GM23338 (cell line): ENCODE measurements around the gene CDH23. TPM values are rescaled to one million over a fixed set of nuclear protein-coding genes. Genes with fewer than 3 reads are reported as not detected.

Experiments
- ATAC-seq: fragments of 200-7000 bp; cut with Tn5 transposase; 3 replicates; pipeline ENCODE4 v1.9.1; 2020
- DNase-seq: peaks from one replicate; pipeline ENCODE4 v3.0.0-alpha.2; 2015; ENCODE audit warnings: low spot score
- H2AFZ ChIP-seq: fragments of 200-600 bp; sonication (generic); 2 replicates; pipeline ENCODE4 v1.8.0; 2016; ENCODE audit warnings: antibody characterized with exemption, mild to moderate bottlenecking, moderate library complexity
- H3F3A ChIP-seq: fragments of 200-600 bp; sonication (generic); replicated peaks from 2 replicates; pipeline ENCODE4 v1.8.0; 2017; ENCODE audit warnings: antibody characterized with exemption, mixed run types, low read depth
- H3K27ac ChIP-seq: fragments of 200-600 bp; sonication (generic); 2 replicates; pipeline ENCODE4 v1.6.1; 2016; ENCODE audit warnings: low read depth
- H3K27me3 ChIP-seq: fragments of 200-600 bp; sonication (generic); 2 replicates; pipeline ENCODE4 v1.8.0; 2016; ENCODE audit warnings: mild to moderate bottlenecking, mixed run types, moderate library complexity; ENCODE audit not compliant: insufficient read depth
- H3K36me3 ChIP-seq: fragments of 200-600 bp; sonication (generic); 2 replicates; pipeline ENCODE4 v1.8.0; 2016; ENCODE audit warnings: mild to moderate bottlenecking; ENCODE audit not compliant: insufficient read depth
- H3K4me1 ChIP-seq: fragments of 200-600 bp; sonication (generic); 2 replicates; pipeline ENCODE4 v1.8.0; 2016; ENCODE audit warnings: mild to moderate bottlenecking, moderate library complexity; ENCODE audit not compliant: insufficient read depth
- H3K4me2 ChIP-seq: fragments of 200-600 bp; sonication (generic); 2 replicates; pipeline ENCODE4 v1.7.1; 2017; ENCODE audit warnings: mixed run types
- H3K4me3 ChIP-seq: fragments of 200-600 bp; sonication (generic); 2 replicates; pipeline ENCODE4 v1.6.1; 2016; ENCODE audit warnings: mixed run types
- H3K79me2 ChIP-seq: fragments of 200-600 bp; sonication (generic); replicated peaks from 2 replicates; pipeline ENCODE4 v1.8.0; 2017; ENCODE audit warnings: mild to moderate bottlenecking; ENCODE audit not compliant: insufficient read depth
- H3K9me2 ChIP-seq: fragments of 200-600 bp; sonication (generic); 2 replicates; pipeline ENCODE4 v1.8.0; 2017; ENCODE audit not compliant: insufficient read depth
- H4K20me1 ChIP-seq: fragments of 200-600 bp; sonication (generic); replicated peaks from 2 replicates; pipeline ENCODE4 v1.8.0; 2017; ENCODE audit warnings: mild to moderate bottlenecking; ENCODE audit not compliant: insufficient read depth
- H3K27ac Mint-ChIP-seq: 2 replicates; pipeline ENCODE4 v1.8.0; 2020; ENCODE audit warnings: inconsistent platforms, mild to moderate bottlenecking, moderate library complexity, mixed read lengths
- H3K27me3 Mint-ChIP-seq: 3 replicates; pipeline ENCODE4 v1.8.0; 2022; ENCODE audit warnings: low read depth, mild to moderate bottlenecking, moderate library complexity, mixed read lengths, inconsistent platforms; ENCODE audit not compliant: insufficient read depth, poor library complexity
- H3K36me3 Mint-ChIP-seq: 3 replicates; pipeline ENCODE4 v1.8.0; 2021; ENCODE audit warnings: low read depth, mild to moderate bottlenecking, inconsistent platforms, moderate library complexity, mixed read lengths
- H3K4me1 Mint-ChIP-seq: 3 replicates; pipeline ENCODE4 v1.8.0; 2020; ENCODE audit warnings: mild to moderate bottlenecking, inconsistent platforms, mixed read lengths
- H3K4me3 Mint-ChIP-seq: 3 replicates; pipeline ENCODE4 v1.8.0; 2021; ENCODE audit warnings: moderate library complexity, mild to moderate bottlenecking, inconsistent platforms, mixed read lengths
- H3K9me3 Mint-ChIP-seq: 3 replicates; pipeline ENCODE4 v1.8.0; 2020; ENCODE audit warnings: moderate library complexity, mild to moderate bottlenecking, inconsistent platforms, mixed read lengths
- CREB1 ChIP-seq: fragments of 250-450 bp; sonication (Bioruptor Pico); IDR thresholded peaks from 2 replicates; pipeline ENCODE4 v1.5.0; 2020; ENCODE audit warnings: low read depth, mild to moderate bottlenecking, moderate library complexity
- CTCF ChIP-seq, 2 experiments: fragments of 200-600 bp in 1 of 2; sonication (generic) in 1 of 2; conservative IDR thresholded peaks; 2 replicates each; pipeline versions ENCODE4 v1.5.1 to v1.6.1; 2016 to 2017; ENCODE audit warnings: antibody characterized with exemption in 2 of 2, low read depth in 2 of 2, mild to moderate bottlenecking in 2 of 2, moderate library complexity in 1 of 2
- EZH2 ChIP-seq: fragments of 200-600 bp; sonication (generic); IDR thresholded peaks from one replicate; pipeline ENCODE4 v1.8.0; 2017; ENCODE audit warnings: antibody characterized with exemption, mild to moderate bottlenecking, low read depth; ENCODE audit not compliant: unreplicated experiment
- EZH2phosphoT487 ChIP-seq: fragments of 200-600 bp; sonication (generic); IDR thresholded peaks from one replicate; pipeline ENCODE4 v1.8.1; 2018; ENCODE audit warnings: antibody characterized with exemption; ENCODE audit not compliant: unreplicated experiment
- JUNB ChIP-seq: IDR thresholded peaks from one replicate; pipeline ENCODE4 v1.6.1; 2016; ENCODE audit warnings: antibody characterized with exemption; ENCODE audit not compliant: unreplicated experiment
- NANOG ChIP-seq: IDR thresholded peaks from 2 replicates; pipeline ENCODE4 v1.6.1; 2016; ENCODE audit warnings: antibody characterized with exemption, borderline replicate concordance
- POLR2AphosphoS5 ChIP-seq: IDR thresholded peaks from 2 replicates; pipeline ENCODE4 v1.6.1; 2016; ENCODE audit warnings: antibody characterized with exemption, low read depth
- REST ChIP-seq: IDR thresholded peaks from one replicate; pipeline ENCODE4 v1.6.1; 2018; ENCODE audit warnings: antibody characterized with exemption; ENCODE audit not compliant: unreplicated experiment
- STAT1 ChIP-seq: IDR thresholded peaks from one replicate; pipeline ENCODE4 v1.6.1; 2016; ENCODE audit warnings: antibody characterized with exemption; ENCODE audit not compliant: unreplicated experiment
- ZNF114 ChIP-seq: fragments of 250-450 bp; sonication (Bioruptor Pico); IDR thresholded peaks from 2 replicates; pipeline ENCODE4 v1.5.0; 2020; ENCODE audit warnings: mild to moderate bottlenecking, moderate library complexity
- ZNF331 ChIP-seq: fragments of 250-450 bp; sonication (Bioruptor Pico); IDR thresholded peaks from 2 replicates; pipeline ENCODE4 v1.5.0; 2020; ENCODE audit warnings: low read depth, mild to moderate bottlenecking, moderate library complexity
- ZNF462 ChIP-seq: fragments of 250-450 bp; sonication (Bioruptor Pico); IDR thresholded peaks from 2 replicates; pipeline ENCODE4 v1.5.0; 2020; ENCODE audit warnings: mild to moderate bottlenecking, moderate library complexity
- polyA plus RNA-seq: library from polyadenylated mRNA; unstranded; fragments of >200 nt; fragmentation: Nextera tagmentation; extraction: Ambion mirVana; gene quantifications from 2 replicates; pipeline ENCODE4 v1.2.1, GENCODE V29; 2016
- total RNA-seq: library from RNA; depleted of rRNA; stranded (reverse); fragments of >200 nt; shearing (Covaris generic); gene quantifications from 2 replicates; pipeline ENCODE4 v1.2.3, GENCODE V29; 2014
- TF ChIP-seq, protein P1 (sequence below): IDR thresholded peaks from 2 replicates; pipeline ENCODE4 v1.6.1; 2016; ENCODE audit warnings: antibody characterized with exemption

Gene CDH23
- total and polyA plus RNA-seq, 2 experiments from 2014 or later, result 0.95 to 4.3 TPM

- Histone ChIP-seq H3K4me1 (no peaks in the 10 kb centered on the region), H4K20me1 (no peaks in the 10 kb centered on the region), H3K27me3 (no peaks in the 10 kb centered on the region), H3K4me3 (no peak overlapping the region), H2AFZ (no peak overlapping the region), H3F3A (no peaks in the 10 kb centered on the region), H3K9me2 (no peaks in the 10 kb centered on the region), H3K4me2 (no peak overlapping the region), H3K27ac (no peak overlapping the region), H3K79me2 (no peaks in the 10 kb centered on the region), H3K36me3 (no peaks in the 10 kb centered on the region)
- ATAC-seq (no peak), DNase-seq (no peak)
- Mint-ChIP-seq H3K9me3 (no peaks in the 10 kb centered on the region), H3K4me3 (no peak overlapping the region), H3K27ac (no peak overlapping the region), H3K27me3 (peaks cover 5% of the 10 kb centered on the region), H3K4me1 (peaks cover 2% of the 10 kb centered on the region; the same call in 1 of the 3 replicates), H3K36me3 (no peaks in the 10 kb centered on the region)
- TF ChIP-seq CTCF (conservative IDR thresholded peaks at IDR 0.05; ENCODE audit: low read depth in 2 of 2) (no peak), POLR2AphosphoS5 (no peak), EZH2 (no peak), STAT1 (no peak), JUNB (no peak), CREB1 (CRISPR knock-in tag) (no peak), ZNF114 (CRISPR knock-in tag) (no peak), ZNF462 (CRISPR knock-in tag) (no peak), NANOG (no peak), ZNF331 (CRISPR knock-in tag) (no peak), REST (no peak), EZH2phosphoT487 (no peak)
- TF ChIP-seq, protein P1, sequence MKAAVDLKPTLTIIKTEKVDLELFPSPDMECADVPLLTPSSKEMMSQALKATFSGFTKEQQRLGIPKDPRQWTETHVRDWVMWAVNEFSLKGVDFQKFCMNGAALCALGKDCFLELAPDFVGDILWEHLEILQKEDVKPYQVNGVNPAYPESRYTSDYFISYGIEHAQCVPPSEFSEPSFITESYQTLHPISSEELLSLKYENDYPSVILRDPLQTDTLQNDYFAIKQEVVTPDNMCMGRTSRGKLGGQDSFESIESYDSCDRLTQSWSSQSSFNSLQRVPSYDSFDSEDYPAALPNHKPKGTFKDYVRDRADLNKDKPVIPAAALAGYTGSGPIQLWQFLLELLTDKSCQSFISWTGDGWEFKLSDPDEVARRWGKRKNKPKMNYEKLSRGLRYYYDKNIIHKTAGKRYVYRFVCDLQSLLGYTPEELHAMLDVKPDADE, result no peak
These were observed 281.5 kb downstream of the CDH23 start for GRCh38 chr10:71678057-71678805.
